ENCODE data around the gene OBSCN.

Gene OBSCN

GRCh38 chr1:228393811-228394570, 186.1 kb downstream of the OBSCN start:
- DNase-seq: no peak

- DNase-seq: no peak
Observed at GRCh38 chr1:228394571-228395394, 186.9 kb downstream of the OBSCN start.

- DNase-seq: no peak
Observed at GRCh38 chr1:228396770-228397662, 189.2 kb downstream of the OBSCN start.

GRCh38 chr1:228397966-228398365, 190.1 kb downstream of the OBSCN start:
- no peak for DNase-seq

GRCh38 chr1:228398741-228399461, 191.1 kb downstream of the OBSCN start:
- no peak for DNase-seq

GRCh38 chr1:228399531-228400236, 191.8 kb downstream of the OBSCN start:
- no peak for DNase-seq

GRCh38 chr1:228400237-228400651, 192.4 kb downstream of the OBSCN start:
- DNase-seq: no peak

GRCh38 chr1:228400692-228401454, 193.0 kb downstream of the OBSCN start:
- DNase-seq: no peak

- no peak for DNase-seq
Observed at GRCh38 chr1:228401782-228402640, 194.2 kb downstream of the OBSCN start.

- DNase-seq: no peak
Observed at GRCh38 chr1:228402641-228403025, 194.8 kb downstream of the OBSCN start.

- DNase-seq: no peak
Observed at GRCh38 chr1:228403231-228403631, 195.4 kb downstream of the OBSCN start.

GRCh38 chr1:228404107-228404720, 196.4 kb downstream of the OBSCN start:
- no peak for DNase-seq

- peak; percentile 36 for DNase-seq
Observed at GRCh38 chr1:228405200-228405978, 197.5 kb downstream of the OBSCN start.

- DNase-seq: no peak
Observed at GRCh38 chr1:228405979-228406228, 198.1 kb downstream of the OBSCN start.

- no peak for DNase-seq
Observed at GRCh38 chr1:228407106-228408040, 199.5 kb downstream of the OBSCN start.

GRCh38 chr1:228408041-228408868, 200.4 kb downstream of the OBSCN start:
- no peak for DNase-seq

Measured in RPMI8226 (cell line).